PC-9 (cell line): ENCODE results near the gene AUTS2.

ENCODE experiments used
- EZH2 ChIP-seq: fragments of 200-600 bp; sonication (generic); IDR thresholded peaks from 2 replicates; pipeline ENCODE4 v1.8.0; 2017; ENCODE audit warnings: antibody characterized with exemption, low read depth
- TF ChIP-seq, protein P1 (sequence below): fragments of 200-600 bp; sonication (generic); conservative IDR thresholded peaks from 2 replicates; pipeline ENCODE4 v1.6.1; 2017; ENCODE audit warnings: mixed run types, antibody characterized with exemption, mild to moderate bottlenecking, moderate library complexity

DNA sequence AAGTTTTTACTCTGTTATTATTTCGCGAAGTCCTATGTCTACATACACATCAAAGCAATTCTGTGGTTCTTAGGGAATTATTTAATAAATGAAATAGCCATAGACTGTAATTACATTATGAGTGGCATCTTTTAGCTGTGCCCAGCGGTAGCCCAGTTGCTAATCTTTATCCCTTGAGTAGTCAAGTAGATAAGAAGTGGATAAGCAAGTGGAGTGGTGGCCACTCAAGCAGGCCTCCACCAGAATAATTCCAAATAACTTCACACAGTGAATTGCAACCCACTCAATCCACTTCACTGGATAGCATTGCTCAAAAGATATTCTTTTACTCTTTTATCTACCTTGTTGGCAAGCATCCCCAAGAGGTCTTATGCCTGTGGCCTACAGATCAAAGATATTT lies 349.7 kb downstream of the AUTS2 start:
- TF ChIP-seq, protein P1, sequence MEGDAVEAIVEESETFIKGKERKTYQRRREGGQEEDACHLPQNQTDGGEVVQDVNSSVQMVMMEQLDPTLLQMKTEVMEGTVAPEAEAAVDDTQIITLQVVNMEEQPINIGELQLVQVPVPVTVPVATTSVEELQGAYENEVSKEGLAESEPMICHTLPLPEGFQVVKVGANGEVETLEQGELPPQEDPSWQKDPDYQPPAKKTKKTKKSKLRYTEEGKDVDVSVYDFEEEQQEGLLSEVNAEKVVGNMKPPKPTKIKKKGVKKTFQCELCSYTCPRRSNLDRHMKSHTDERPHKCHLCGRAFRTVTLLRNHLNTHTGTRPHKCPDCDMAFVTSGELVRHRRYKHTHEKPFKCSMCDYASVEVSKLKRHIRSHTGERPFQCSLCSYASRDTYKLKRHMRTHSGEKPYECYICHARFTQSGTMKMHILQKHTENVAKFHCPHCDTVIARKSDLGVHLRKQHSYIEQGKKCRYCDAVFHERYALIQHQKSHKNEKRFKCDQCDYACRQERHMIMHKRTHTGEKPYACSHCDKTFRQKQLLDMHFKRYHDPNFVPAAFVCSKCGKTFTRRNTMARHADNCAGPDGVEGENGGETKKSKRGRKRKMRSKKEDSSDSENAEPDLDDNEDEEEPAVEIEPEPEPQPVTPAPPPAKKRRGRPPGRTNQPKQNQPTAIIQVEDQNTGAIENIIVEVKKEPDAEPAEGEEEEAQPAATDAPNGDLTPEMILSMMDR = no peak
- TF ChIP-seq EZH2 = no peak
